ENCODE data around the gene JUN. TPM values are rescaled to one million over a fixed set of nuclear protein-coding genes. Genes with fewer than 3 reads are reported as not detected.
"Not testable (repeated sequence)": the region's sequence is repeated elsewhere in the genome, so short reads cannot be mapped to it uniquely, and the experiment has no call there.

JUN gene
- total RNA-seq, 2 experiments from 2014 or later: 26.1 to 26.3 TPM

DNA sequence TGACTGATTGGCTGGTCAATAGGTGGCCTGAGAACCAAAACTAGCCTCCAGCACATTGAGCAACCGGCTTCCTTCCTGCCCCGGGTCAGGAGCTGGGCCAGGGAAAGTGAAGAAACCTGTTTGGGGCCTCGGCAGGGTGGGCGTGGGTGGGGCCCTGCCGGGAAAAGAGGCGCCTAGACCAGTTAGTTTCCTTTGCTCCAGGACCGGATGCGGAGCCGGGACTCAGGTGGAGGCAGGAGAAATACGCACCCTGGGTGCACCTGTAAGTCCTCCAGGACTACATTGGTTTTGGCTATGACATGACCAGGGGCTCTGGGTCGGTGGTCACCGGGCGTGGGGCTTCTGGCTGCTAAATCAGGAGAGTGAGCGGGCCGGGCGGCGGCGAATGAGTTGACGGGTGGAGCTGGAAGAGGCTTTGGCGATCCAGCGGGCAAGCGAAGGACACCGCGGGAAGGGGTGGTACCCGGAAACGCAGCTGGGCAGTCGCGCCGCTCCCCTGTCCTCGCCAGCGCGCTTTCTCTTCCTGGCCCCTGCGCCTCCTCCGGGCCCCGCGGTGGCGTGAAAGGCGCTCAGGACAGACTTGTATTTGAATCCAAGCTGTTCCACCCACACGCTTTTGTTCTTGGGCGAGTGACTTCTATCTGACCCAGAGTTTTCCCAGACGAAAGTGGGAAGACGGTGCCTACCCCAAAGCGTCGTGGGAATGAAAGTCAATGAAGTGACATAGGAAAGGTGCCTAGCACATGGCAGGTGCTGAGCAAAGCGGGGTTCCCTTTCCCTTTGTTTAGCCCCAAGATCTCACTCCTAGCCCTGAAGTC lies 30.6 kb upstream of the JUN start:
- Mint-ChIP-seq H3K4me1 (peaks cover 43% of the 10 kb centered on the region), H3K4me3 (peak overlapping the region; percentile 79), H3K27ac (no peak overlapping the region), H3K9me3 (no peaks in the 10 kb centered on the region), H3K27me3 (no peaks in the 10 kb centered on the region), H3K36me3 (no peaks in the 10 kb centered on the region)
- DNase-seq: no peak

DNA sequence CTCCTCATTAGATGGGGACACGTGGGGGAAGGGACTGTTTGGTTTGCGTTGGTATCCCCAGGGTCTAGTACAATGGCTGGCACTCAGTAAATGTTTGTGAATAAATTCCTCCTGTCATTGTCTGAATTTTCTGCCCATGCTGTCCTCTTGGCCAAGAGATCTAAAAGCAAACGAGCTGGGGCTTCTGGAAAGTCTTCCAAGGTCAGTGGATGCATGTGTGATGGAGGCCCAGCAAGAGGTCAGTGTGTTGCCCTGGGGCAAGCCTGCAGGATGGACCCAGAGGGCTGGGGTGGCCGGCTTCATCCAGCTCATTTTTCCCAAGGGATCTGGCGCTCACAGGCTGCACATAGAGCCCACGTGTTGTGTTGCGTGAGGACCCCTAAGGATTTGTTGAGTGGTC lies 30.0 kb upstream of the JUN start:
- Mint-ChIP-seq H3K4me1 (peaks cover 46% of the 10 kb centered on the region), H3K9me3 (no peaks in the 10 kb centered on the region), H3K36me3 (no peaks in the 10 kb centered on the region), H3K27ac (no peak overlapping the region), H3K27me3 (no peaks in the 10 kb centered on the region), H3K4me3 (no peak overlapping the region)
- DNase-seq: no peak

GRCh38 chr1:58813361-58813760 lies 29.5 kb upstream of the JUN start:
- Mint-ChIP-seq H3K4me1 (peaks cover 46% of the 10 kb centered on the region), H3K27me3 (no peaks in the 10 kb centered on the region), H3K36me3 (no peaks in the 10 kb centered on the region), H3K4me3 (no peak overlapping the region), H3K9me3 (no peaks in the 10 kb centered on the region), H3K27ac (no peak overlapping the region)
- DNase-seq: no peak

- H3K9me3 Mint-ChIP-seq: no peaks in the 10 kb centered on the region
- H3K4me3 Mint-ChIP-seq: peak overlapping the region; percentile 16
- no peaks in the 10 kb centered on the region for H3K27me3 Mint-ChIP-seq
- peak overlapping the region; percentile 20 for H3K27ac Mint-ChIP-seq
- peaks cover 49% of the 10 kb centered on the region for H3K4me1 Mint-ChIP-seq
- DNase-seq: no peak
- H3K36me3 Mint-ChIP-seq: no peaks in the 10 kb centered on the region
These were observed 29.1 kb upstream of the JUN start for GRCh38 chr1:58812926-58813325.

- Mint-ChIP-seq H3K9me3 (no peaks in the 10 kb centered on the region), H3K4me1 (peaks cover 52% of the 10 kb centered on the region), H3K27ac (no peak overlapping the region), H3K4me3 (no peak overlapping the region), H3K27me3 (no peaks in the 10 kb centered on the region), H3K36me3 (no peaks in the 10 kb centered on the region)
- no peak for DNase-seq
These were observed 28.6 kb upstream of the JUN start for GRCh38 chr1:58812468-58812867.

GRCh38 chr1:58811303-58811702 lies 27.5 kb upstream of the JUN start:
- no peak for DNase-seq
- Mint-ChIP-seq H3K4me3 (no peak overlapping the region), H3K36me3 (no peaks in the 10 kb centered on the region), H3K27me3 (no peaks in the 10 kb centered on the region), H3K9me3 (no peaks in the 10 kb centered on the region), H3K27ac (no peak overlapping the region), H3K4me1 (peaks cover 46% of the 10 kb centered on the region)

GRCh38 chr1:58809325-58810010 lies 25.6 kb upstream of the JUN start:
- Mint-ChIP-seq H3K36me3 (peaks cover 3% of the 10 kb centered on the region), H3K4me1 (peaks cover 39% of the 10 kb centered on the region), H3K9me3 (no peaks in the 10 kb centered on the region), H3K27me3 (no peaks in the 10 kb centered on the region), H3K4me3 (no peak overlapping the region), H3K27ac (no peak overlapping the region)
- DNase-seq: no peak

- H3K4me1 Mint-ChIP-seq: peaks cover 29% of the 10 kb centered on the region
- H3K27ac Mint-ChIP-seq: no peak overlapping the region
- no peak for DNase-seq
- no peak overlapping the region for H3K4me3 Mint-ChIP-seq
- H3K9me3 Mint-ChIP-seq: no peaks in the 10 kb centered on the region
- H3K36me3 Mint-ChIP-seq: peaks cover 3% of the 10 kb centered on the region
- H3K27me3 Mint-ChIP-seq: no peaks in the 10 kb centered on the region
These were observed 24.2 kb upstream of the JUN start for GRCh38 chr1:58808077-58808476.

DNA sequence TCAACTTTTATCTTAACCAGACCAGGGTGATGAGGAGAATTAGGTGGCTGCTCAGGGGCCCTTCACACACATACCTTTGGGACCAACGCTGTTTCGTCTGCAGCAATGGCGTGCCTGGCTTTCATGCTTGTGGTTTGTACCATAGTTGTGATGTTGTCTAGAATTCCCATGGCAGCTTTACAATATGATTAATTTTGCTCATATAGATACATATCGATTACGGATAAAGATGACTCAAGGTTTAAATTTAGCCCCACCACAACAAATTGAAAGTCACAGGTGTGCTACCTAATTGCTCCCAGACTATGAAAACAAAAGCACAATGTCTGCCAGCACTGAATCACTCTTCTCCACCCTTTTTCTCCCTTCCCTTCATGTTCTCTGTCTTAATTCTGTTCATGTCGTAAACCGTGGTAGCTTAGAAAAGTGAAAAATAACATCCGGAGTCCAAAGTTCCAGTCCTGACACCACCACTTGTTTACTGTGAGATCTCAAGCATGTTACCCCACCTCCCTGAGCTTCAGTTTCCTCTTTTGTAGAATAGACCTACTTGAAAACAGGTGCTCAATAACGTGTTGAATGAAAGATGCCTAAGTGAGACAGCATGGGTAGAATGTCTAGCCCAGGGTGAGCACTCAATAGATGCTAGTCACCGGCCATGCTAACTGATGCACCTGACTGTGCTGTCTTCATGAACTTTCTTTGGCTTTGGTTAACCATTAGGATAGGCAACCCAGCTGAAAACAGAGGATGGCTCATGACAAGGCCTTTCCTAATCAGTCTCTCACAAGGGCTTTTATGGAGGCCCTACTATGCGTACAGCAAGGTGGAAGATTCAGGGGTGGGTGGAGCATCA lies 22.1 kb upstream of the JUN start:
- H3K4me1 Mint-ChIP-seq: peaks cover 19% of the 10 kb centered on the region
- H3K36me3 Mint-ChIP-seq: peaks cover 6% of the 10 kb centered on the region
- no peaks in the 10 kb centered on the region for H3K9me3 Mint-ChIP-seq
- DNase-seq: no peak
- no peak overlapping the region for H3K27ac Mint-ChIP-seq
- no peaks in the 10 kb centered on the region for H3K27me3 Mint-ChIP-seq
- no peak overlapping the region for H3K4me3 Mint-ChIP-seq

DNA sequence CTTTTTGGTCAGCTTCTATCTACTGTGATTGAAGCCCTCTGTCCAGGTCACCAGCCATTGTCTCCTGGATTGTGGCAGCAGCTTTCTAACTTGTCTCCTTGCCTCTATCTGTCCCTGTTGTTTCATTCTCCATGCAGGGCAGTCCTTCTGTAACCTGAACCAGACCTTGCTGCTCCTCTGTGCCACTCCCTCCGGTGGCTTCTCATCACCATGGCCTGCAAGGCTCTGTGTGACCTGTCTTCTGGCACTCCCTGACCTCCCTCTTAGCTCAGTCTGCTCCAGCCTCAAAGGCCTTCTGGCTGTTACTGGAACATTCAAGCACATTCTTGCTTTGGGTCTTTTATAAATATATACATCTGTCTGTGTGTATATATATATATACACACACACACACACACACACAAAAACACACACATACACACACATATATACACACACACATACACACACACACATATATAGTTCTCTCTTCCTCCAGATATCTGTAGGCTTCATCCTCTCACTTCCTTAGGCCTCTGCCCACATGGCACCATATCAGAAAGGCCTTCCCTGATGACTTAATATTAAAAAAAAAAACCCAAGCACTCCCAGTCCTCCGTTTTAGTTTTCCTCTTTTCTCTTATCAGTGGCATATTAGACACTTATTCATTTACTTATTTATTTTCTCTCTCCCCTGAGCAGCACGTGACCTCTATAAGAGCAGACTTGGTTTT lies 21.2 kb upstream of the JUN start:
- DNase-seq: no peak
- Mint-ChIP-seq H3K4me3 (no peak overlapping the region), H3K4me1 (peaks cover 18% of the 10 kb centered on the region), H3K36me3 (peaks cover 6% of the 10 kb centered on the region), H3K27me3 (no peaks in the 10 kb centered on the region), H3K9me3 (no peaks in the 10 kb centered on the region), H3K27ac (no peak overlapping the region)

GRCh38 chr1:58803858-58804257 lies 20.0 kb upstream of the JUN start:
- peaks cover 6% of the 10 kb centered on the region for H3K36me3 Mint-ChIP-seq
- H3K4me1 Mint-ChIP-seq: peaks cover 12% of the 10 kb centered on the region
- no peaks in the 10 kb centered on the region for H3K27me3 Mint-ChIP-seq
- H3K9me3 Mint-ChIP-seq: no peaks in the 10 kb centered on the region
- no peak for DNase-seq
- H3K4me3 Mint-ChIP-seq: no peak overlapping the region
- H3K27ac Mint-ChIP-seq: no peak overlapping the region

- DNase-seq: no peak
- H3K4me1 Mint-ChIP-seq: peaks cover 7% of the 10 kb centered on the region
These were observed 19.0 kb upstream of the JUN start for GRCh38 chr1:58802640-58803399.

DNA sequence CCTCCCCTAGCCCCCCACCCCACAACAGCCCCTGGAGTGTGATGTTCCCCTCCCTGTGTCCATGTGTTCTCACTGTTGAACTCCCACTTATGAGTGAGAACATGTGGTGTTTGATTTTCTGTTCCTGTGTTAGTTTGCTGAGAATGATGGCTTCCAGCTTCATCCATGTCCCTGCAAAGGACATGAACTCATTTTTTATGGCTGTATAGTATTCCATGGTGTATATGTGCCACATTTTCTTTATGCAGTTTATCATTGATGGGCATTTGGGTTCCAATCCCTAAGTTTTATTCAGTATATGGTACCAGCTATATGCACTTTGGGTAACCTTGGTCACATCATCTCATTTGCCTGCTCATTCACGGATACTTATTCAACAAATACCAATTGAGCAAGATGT lies 17.4 kb upstream of the JUN start:
- not testable (repeated sequence) for H3K27me3 Mint-ChIP-seq, DNase-seq, H3K9me3 Mint-ChIP-seq, H3K27ac Mint-ChIP-seq, H3K36me3 Mint-ChIP-seq, H3K4me3 Mint-ChIP-seq, H3K4me1 Mint-ChIP-seq

More at GRCh38 chr1:58802640-58803399, 19.0 kb upstream of the JUN start:
- Mint-ChIP-seq H3K27ac (no peak overlapping the region), H3K27me3 (no peaks in the 10 kb centered on the region), H3K4me3 (no peak overlapping the region), H3K36me3 (peaks cover 6% of the 10 kb centered on the region), H3K9me3 (no peaks in the 10 kb centered on the region)

GRCh38 chr1:58799650-58800049 lies 15.8 kb upstream of the JUN start:
- Mint-ChIP-seq H3K4me3 (no peak overlapping the region), H3K27ac (no peak overlapping the region), H3K9me3 (no peaks in the 10 kb centered on the region), H3K36me3 (peaks cover 3% of the 10 kb centered on the region), H3K27me3 (no peaks in the 10 kb centered on the region), H3K4me1 (peaks cover 2% of the 10 kb centered on the region)
- no peak for DNase-seq
